Measurements from ENCODE around the gene PPIB.
"Not testable (repeated sequence)": the region's sequence is repeated elsewhere in the genome, so short reads cannot be mapped to it uniquely, and the experiment has no call there.

The PPIB gene

DNA sequence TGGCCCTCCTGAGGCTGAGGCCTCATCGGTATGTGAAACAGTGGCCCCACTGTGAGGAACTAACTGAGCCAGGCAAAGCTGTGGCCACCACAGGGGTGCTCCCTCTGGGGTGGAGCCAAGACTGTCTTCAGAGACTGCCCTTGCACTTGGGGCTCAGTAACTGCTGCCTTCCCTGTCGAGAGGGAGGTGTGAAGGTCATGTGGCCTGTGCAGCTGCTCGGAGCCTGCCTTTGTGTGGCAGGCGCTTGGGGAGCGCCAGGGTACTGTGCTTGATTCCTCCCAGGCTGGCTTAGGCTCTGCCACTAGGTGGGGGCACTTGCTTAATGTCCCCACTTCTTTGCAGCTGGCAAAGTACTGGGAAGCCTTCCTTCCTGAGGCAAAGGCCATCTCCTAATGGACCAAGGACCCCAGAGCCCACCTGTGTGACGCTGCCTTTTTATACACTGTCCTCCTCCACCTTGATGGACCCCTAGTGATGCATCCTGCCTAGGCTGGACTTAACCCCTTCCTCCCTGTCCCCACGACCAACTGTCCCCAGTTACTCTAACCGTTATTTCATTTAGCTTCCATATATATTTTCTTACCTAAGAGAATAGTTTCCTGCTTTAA lies 25.5 kb downstream of the PPIB start:
- DNase-seq = no peak

DNA sequence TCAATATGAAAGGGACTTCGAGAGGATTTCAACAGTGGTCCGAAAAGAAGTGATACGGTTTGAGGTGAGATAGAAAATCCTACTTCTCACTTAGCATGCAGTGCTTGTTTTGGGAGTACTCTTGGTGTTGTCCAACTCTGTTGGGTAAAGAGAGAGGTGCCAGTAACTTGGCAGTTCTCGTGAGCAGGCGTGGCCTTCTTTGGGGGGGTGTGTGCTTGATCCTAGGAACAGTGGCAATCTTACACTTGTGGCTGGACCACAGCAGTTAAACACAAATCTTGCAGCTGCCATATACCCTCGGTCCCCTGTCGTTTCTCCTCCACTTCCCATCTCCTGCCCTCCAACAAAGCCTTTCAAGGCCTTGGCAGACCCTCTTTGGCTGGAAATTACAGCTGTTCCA lies 26.5 kb downstream of the PPIB start:
- DNase-seq = no peak

DNA sequence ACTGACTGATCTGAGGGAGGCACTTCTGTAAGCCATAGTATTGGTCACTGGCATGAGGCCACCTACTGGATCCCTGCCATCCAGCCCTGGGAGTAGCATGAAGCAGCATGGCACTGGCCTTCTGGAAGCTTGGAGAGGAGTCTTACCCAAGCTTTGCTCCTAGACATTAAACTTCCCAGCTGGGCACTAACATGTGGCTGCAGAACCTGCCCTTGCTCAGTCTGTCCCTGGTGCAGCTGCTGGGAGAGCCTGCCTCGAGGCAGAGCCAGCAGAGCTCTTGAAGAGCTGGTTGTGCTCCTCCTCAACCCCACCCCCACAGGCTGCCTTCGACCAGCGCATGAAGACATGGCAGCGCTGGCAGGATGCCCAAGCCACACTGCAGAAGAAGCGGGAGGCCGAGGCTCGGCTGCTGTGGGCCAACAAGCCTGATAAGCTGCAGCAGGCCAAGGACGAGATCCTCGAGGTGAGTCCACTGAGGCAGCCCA lies 28.4 kb downstream of the PPIB start:
- no peak for DNase-seq

DNA sequence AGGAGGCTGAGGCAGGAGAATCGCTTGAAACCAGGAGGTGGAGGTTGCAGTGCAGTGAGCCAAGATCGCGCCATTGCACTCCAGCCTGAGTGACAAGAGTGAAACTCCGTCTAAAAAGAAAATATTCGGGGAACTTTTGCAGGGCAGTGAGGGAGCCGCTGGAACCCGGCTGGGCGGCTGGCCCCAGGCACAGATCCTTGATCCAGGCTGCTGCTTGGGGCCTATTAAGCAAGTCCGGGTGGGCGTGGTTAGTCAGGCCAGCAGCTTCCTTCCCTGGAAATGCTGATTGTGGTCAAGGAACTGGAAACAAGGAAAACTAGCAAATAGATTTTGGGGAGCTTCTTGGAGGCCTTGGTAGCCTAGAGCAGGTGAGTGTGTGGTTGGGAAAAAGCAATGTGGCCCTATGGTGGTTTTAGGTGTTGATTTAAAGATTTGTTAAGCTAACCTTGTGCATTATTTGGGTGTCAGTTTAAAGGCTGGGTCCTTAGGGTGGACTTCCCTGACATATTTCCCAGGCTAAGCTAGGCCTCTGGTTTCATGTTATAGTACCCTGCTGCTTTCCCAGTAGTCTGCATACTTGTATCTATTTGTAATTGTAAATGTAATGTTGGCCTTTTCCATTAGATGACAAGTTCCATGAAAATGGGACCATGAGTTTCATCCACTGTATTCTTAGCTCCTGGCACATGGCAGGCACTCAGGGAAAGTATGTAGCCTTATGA lies 29.0 kb downstream of the PPIB start:
- no peak for DNase-seq

DNA sequence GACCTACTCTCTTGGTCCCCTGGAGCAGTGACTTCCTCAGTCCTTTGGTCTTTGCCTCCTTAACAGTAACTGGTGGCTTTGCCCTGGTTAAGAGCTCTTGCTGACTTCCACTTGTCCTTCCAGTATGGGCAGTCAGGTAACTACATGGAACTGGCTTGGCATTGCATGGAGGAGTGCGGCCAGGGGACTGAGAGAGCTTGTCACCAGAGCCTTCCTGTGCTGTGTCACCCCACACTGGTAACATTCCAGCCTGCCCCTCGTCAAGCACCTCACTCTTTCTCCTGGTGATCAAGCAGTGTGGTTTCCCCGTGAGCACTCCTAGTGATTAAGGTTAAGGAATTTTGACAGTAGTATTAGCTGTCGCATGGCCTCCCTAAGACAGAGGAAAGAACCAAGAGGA lies 30.6 kb downstream of the PPIB start:
- DNase-seq = no peak

DNA sequence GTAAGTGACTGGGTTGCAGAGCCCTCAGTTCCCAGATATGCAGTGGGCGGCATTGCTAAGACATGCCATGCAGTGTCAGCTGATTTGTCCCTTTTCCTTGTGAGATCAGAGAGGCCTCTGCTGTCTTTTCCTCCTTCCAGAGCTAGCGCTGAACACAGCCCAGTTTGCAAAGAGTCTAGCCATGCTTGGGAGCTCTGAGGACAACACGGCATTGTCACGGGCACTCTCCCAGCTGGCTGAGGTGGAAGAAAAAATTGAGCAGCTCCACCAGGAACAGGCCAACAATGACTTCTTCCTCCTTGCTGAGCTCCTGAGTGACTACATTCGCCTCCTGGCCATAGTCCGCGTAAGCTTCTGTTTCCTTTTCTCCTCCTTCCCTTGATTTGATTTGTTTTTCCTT lies 31.3 kb downstream of the PPIB start:
- no peak for DNase-seq

DNA sequence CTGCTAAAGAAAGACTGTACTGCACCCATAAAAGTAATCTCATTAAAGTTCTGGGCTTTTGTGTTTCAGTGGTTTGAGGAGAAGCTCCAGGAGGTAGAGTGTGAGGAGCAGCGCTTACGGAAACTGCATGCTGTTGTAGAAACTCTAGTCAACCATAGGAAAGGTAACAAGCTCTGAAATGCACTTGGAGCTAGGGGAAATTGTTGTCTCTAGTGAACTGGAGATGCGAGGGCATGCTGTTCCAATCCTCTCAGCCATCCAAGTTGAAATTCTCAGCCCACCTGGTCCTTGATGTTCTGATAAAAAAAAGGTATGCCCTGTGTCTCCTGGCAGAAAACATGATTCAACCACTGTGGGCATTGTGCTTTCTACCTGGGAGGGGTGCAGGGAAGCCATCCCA lies 32.7 kb downstream of the PPIB start:
- DNase-seq = no peak

DNA sequence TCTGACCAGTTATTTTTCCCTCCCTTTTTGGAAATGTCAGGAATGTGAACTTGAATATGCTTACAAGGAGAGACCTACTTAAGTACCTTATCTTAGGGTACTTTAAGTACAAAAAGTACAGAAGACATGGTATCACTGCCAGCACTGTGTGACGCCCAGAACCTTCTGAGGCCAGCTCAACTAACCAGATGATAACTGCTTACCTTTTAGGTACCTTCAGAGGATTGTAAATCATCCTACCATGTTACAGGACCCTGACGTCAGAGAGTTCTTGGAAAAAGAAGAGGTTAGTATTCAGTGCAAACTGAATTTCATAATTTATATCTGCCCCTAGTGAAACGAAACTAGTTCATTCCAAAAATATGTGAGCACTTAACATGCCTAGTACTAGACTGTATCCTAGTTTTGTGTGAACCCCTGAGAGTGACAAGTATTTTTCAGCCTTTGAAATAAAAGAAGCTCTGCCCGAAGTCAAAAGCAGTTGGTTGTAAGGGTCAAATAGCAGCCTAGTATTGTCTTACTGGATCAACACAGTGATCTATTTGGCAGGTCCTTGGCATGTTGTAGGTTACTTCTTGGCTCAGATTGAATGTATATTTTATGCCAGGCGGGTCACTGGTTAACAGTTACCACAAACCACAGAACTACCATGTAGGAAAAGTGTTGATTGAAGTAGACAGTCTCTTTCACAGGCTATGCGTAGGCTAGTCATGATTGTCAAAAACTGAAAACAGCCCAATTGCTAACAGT lies 35.1 kb downstream of the PPIB start:
- DNase-seq = no peak

DNA sequence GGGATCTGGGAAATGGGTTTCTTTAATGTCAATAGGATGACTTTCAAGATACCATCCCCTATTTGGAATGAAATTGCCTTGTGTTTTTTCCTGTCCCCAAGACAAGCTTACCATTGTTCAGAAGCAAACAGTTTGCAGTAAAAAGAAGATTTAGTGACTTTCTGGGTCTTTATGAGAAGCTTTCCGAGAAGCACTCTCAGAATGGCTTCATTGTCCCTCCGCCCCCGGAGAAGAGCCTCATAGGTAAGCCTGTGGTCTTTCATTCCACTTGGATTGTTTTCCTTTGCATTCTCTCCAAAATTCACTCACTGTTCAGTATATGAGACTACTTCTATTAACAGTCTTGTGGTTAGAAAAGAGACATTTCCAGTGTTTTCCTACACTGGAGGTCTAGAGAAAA lies 36.8 kb downstream of the PPIB start:
- no peak for DNase-seq

DNA sequence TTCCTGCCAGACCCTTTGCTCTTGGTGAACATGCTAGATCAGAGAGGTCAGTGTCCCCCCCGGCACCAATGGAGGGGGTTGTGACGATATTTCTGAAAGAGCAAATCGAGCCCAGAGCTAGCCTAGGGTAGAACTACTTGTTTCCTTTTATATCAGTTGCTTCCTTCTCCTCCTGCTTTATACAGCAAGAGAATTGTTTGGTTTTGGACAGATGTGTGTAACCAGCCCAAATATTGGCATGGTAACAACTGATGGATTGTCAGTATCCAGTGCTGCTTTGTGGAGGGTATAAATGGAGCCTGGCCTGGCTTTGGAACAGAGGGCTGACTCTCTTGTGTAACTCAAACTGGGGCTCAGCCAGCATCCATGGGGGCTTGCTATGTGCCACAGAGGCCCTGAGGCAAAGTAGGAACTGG lies 39.9 kb downstream of the PPIB start:
- no peak for DNase-seq

DNA sequence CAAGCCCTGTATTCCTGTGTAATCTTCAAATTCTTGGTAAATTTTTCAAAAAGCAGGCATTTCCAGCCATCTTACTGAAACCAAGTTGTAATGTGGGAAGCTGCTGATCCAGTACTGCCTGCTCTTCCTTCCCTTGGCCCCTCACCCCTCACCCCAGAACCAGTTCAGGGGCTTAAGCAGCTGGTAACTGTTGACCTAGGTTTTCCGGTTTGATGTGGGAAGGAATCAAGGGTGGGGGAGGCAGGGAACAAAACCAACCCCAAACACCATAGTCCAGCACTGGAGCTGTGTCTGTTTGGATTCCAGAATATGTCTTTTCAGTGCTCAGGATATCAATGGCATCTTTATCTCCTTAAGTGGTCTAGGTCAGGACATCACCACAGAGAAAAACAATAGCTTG lies 40.4 kb downstream of the PPIB start:
- no peak for DNase-seq

DNA sequence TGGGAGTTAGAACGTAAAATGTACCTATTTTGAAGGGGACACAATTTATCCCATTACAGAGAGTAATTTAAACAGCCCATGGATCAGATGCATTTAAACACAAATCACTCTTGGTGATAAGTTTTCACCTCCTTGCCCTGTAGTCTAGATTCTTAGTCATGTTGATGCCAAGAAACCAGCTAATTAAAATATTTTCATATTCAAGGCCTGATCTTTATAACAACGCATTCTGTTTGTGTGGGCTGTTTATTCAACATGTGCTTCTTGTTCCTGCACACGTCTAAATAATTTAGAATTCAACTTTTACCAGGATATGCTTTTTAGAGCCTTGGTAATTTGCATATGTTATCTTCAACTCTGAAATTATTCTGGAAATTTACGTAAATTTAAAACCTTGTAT lies 41.2 kb downstream of the PPIB start:
- DNase-seq = no peak

DNA sequence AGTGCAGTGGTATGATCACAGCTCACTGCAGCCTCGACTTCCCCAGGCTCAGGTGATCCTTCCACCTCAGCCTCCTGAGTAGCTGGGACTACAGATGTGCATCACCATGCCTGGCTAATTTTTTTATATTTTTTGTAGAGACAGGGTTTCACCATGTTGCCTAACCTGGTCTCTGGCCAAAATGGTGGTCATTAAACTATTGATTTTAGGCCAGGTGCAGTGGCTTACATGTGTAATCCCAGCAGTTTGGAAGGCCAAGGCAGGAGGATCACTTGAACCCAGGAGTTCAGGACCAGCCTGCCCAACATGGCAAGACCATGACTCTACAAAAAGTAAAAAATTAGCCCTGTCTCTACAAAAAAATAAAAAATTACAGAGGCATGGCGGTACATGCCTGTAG lies 42.5 kb downstream of the PPIB start:
- not testable (repeated sequence) for DNase-seq

DNA sequence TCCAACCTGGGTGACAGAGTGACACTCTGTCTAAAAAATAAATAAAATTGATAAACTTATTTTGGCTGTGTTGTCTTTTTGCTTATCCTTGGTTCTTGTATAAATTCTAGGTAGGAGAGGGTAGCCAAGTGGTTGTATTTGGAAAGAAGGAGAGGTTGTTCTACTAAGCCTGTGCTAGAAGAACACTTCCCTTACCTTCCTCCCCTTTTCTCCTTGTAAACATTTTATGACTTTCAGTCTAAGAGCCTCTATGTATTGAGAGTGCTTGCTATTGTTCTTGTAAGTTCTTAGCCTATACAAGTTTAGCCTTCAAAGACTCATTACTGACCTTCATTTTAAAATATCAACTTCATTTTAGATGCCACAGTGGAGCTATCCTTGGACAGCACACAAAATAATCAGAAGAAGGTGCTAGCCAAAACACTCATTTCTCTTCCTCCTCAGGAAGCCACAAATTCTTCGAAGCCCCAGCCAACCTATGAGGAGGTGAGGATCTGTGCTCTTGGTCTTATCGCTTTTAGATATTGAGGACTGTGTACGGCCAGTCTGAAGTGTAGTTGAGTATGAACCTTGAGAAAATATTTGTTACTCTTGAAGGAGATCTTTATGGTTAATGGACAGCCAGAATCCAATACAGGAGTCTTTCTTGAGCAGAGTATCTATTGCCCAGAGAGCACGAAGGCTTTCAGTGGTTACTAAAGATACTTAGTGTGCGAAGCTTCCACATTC lies 44.9 kb downstream of the PPIB start:
- DNase-seq = no peak

DNA sequence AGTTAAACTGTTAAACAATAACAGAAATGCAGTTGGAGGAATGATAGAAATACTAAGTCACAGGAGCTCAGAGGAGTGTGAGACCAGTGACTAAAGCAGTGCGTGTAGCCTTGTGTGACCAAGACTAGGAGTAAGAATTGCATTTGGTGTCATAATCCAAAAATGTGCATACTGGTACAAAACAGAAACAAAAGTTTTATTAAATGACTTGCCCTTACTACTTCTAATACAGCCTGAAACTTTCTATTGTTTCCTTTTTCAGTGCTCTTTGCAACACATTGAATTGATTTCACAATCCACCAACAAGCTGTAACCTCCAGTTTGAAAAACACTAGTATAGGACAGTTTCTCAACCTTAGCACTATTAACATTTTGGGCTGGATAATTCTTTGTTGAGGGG lies 49.9 kb downstream of the PPIB start:
- DNase-seq = no peak

DNA sequence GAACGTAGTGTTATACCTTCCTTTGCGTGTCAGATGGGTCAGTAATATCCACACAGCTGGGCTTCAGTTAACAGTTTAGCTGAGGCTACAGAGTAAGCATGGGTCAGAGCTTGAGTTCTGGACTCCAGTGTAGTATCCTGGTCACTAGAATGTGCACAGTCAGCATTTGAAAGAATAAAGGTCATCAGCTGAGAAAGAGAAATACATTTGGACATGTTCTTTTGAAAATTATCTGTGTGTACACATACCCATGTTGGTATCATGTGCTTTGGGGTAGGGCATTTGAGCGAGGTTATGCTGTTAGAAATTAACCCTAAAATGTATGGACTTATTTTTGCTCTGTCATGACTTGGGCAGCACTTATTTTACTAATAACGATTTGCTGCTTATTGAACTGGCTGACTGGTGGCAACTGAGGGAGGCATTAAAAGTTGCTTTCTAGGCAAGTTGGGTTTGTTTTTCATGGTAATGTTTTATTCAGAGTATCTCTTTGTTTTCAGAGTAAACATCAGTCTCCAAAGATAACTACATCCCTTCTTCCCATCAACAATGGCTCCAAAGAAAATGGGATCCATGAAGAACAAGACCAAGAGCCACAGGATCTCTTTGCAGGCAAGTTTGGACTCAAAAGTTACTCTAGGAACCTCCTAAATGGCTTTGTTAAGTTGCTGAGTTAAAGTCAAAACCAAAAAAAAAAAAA lies 50.6 kb downstream of the PPIB start:
- no peak for DNase-seq

DNA sequence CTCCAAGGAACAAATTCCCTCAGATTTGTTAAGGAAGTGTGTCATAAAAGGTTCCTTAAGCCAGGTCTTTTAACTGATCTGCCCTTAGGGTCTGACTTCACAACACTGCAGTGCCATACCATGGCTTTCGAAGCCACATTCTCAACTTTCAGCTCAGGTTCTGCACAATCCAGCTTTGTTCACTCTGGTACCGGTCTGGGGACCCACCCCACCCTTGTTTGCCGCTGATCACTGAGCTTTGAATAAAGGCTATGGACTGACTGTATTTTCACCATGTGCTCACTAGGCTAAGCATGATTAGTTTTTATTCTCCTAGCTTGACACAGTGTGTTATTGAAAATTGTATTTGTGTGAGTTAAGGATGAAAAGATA lies 51.2 kb downstream of the PPIB start:
- no peak for DNase-seq

DNA sequence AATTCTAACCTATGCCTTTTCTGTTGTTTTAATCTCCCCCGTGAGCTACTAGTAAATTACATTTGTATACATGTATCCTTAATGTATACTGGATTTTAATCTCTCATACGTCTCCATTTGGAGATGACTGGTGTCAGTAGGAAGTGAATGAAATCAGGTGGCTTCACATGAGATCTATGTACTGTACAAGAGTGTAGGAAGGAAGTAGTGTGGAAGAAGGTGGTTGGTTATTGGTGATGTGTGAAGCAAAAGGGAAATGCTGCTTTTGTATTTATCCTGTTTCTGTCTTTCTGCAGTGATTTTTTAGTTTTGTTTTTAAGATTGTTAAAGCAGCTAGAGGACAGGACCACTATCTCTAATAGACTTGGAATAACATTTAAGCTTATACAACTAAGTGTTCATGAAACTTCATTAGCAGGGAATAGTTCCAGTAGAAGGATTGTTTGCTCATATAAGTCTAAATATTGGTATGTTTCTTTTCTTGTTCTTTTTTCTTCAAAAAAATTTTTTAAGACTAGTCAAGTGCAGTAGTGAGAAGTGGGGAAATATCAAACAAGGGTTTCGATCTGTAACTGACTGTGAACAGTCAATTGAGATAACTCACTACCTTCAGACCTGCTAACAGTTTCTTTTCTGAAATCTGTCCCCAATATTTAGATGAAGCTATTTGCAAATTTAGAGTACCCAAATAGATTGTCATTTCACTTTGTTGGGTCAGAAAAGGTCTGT lies 51.7 kb downstream of the PPIB start:
- DNase-seq = no peak

DNA sequence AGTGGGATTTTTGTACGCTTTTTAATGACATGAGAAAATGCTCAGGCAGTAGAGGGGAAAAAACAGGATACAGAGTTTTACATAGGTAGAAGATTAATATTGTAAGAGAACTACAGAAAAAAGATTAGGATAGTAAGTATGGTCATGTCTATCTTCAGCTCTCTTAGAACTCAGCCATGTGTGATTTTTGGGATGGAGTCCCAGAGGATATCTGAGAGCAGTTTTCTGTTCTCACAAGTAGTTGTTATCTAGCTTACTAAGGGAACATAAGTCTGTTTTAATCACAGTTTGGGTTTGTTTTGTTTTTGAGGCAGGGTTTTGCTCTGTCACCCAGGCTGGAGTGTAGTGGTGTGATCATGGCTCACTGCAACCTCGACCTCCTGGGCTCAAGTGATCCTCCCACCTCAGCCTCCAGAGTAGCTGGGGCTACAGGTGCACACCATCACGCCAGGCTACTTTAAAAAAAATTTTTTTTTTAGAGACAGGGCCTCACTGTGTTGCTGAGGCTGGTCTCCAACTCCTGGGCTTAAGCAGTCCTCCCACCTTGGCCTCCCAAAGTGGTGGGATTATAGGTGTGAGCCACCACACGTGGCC lies 52.6 kb downstream of the PPIB start:
- DNase-seq = not testable (repeated sequence)

DNA sequence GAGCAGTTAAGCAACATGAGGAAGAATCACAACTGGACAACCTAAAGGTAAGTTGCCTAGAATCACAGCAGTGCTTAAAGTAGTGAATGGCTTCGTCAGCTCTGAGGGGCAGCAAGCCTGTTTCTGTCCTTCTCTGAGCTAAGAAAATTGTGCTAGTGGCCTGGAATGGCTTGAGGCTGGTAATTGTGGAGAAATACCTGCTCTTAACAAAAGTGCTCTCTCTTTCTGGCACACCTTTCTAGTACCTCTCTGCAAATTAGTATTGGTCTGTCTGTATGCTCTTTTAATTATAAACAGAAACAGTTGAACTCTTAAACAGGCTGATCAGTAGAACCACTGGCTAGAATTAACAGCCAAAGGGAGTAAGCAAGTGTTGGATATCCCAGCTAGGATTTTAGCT lies 55.5 kb downstream of the PPIB start:
- no peak for DNase-seq
